Activated naive CD8-positive, alpha-beta T cell treated with anti-CD3 and anti-CD28 coated beads, Interleukin-2, amount 50 U/mL, for 16 hours (primary cell): ENCODE results near the gene TBC1D1.
"Not testable (repeated sequence)": the region's sequence is repeated elsewhere in the genome, so short reads cannot be mapped to it uniquely, and the experiment has no call there.

Experiments used
- DNase-seq: peaks from one replicate; pipeline ENCODE4 v3.0.0-alpha.2; 2020; ENCODE audit warnings: low read depth, low spot score

TBC1D1 gene

DNA sequence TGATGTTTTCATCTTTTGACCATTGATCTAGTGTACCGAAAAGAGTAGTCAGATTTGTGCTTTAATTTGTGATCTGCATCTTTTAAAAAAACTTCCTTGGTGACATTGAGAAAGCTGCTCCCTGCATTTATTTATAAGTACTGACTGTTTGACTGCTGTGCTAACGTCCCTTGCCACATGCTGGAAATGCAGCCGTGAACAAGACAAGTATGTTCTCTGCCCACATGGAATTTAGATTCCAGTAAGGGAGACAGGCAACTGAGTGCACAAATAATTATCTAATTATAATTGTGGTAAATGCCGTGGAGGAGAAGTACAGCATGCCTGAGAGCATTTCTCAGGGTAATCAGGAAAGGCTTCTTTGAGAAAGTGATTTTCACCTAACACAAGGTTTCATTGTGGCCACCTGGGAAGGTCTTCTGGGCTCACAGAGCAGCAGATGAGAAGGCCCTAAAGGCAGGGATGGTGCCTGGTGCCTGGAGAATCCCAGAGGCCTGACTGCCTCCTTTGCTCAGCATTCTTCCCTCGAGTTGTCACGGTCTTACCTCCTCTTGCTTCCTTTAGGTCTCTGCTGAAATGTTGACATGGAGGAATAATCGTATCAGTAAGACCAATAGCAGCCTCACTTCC lies 125.1 kb downstream of the TBC1D1 start:
- no peak for DNase-seq

- no peak for DNase-seq
Measured at GRCh38 chr4:38016698-38017097, 125.8 kb downstream of the TBC1D1 start.

GRCh38 chr4:38017609-38018008 lies 126.7 kb downstream of the TBC1D1 start:
- DNase-seq = no peak

DNA sequence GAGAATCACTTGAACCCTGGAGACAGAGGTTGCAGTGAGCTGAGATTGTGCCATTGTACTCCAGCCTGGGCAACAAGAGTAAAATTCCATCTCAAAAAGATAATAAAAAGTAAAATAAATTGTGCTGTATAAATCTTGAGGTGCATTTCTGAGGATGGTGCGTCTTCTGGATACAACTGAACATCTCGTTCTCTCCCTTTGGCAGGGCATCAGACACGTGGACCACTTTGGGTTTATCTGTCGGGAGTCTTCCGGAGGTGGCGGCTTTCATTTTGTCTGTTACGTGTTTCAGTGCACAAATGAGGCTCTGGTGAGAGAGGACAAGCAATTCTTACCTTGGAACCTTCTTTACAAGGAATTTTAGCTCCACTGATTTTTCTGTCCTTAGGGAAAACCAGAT lies 129.5 kb downstream of the TBC1D1 start:
- no peak for DNase-seq

- DNase-seq = not testable (repeated sequence)
Measured at GRCh38 chr4:38020961-38021360, 130.1 kb downstream of the TBC1D1 start.

GRCh38 chr4:38021751-38022150 lies 130.9 kb downstream of the TBC1D1 start:
- DNase-seq = no peak

DNA sequence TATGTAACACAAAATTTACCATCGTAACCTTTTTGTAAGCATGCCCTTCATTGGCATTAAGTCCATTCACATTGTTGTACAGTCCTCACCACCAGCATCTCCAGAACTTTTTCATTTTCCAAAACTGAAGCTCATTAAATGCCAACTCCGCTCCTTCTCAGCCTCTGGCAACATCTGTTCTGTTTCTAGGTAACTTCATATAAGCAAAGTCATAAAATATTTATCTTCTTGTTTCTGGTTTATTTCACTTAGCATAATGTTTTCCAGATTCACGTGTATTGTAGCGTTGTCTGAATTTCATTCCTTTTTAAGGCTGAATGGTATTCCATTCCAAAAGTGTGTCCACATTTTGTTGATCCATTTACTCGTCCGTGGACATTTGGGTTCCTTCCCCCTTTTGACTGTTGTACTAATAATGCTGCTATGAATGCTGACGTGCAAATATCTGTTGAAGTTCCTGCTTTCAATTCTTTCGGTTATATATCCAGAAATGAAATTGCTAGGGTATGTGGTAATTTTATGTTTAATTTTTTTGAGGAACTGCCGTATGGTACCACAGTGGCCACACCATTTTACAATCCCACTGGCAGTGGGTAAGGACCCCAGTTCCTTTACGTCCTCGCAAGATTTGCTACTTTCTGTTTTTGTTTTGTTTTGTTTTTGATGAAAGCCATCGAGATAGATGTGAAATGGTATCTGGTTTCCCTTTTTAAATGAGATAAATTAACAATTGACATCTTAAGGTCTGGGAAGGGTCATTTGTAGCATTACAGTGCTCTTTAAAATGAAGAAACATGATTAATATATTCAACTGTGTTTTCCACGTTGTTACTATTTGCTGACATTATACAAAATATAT lies 132.7 kb downstream of the TBC1D1 start:
- DNase-seq = no peak

DNA sequence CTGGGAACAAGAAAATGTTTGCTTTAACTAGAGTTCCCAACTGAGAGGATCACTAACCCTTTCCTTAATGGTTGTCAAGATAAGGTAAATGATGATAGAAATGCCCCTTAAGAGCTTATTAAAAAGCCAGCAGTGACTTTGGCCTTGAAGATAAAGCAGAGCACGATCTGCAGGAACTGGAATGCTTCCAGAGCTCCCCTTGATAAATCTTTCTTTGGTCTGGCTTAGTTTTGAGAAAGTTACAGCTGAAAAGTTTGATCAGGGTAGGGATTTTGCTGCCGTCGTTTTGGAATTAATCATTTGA lies 133.3 kb downstream of the TBC1D1 start:
- DNase-seq = no peak

DNA sequence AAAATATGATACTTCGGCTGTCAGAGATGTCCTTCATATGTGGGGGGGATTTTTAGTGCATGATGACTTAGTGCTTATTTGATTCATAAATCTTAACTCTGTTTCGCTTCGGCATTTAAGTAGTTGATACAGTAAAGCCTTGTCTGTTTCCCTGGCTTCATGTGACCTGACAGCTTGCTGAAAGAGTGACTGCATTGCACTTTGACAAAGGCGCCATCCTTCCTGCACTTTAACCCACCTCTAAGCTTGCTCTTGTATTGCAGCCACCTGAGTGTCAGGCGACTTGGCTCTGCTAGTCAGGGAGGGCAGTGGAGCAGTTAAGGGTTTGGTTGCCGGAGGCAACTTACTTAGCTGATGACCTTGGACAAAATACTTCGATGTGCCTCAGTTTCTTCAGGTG lies 134.8 kb downstream of the TBC1D1 start:
- DNase-seq = no peak

DNA sequence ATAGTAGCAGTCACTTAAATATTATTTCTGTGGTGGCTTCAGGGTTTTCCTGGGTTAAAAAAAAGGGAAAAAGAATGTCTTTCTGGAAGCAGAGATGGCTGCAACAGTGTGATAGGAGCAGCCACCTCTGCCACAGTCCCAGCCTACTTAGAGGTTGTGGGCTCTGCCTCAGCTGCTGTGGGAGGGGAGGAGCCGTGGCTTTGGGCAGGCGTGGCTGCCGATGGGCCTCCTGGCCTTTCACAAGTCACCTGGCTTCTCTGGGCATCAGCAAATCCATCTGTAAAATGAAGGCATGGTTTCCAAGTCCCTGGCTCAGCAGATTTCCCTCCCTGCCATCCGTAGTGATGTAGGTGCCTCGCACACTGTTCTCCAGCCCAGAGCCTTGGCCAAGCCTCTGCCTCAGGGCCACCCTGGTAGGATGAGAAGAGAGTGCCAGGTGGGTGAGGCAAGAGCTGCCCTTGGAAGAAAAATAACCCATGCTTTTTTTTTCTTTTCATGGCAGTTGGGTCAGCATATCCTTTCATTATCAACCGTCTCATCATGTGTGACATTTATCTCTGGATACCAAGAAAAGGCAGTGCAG lies 135.4 kb downstream of the TBC1D1 start:
- no peak for DNase-seq

DNA sequence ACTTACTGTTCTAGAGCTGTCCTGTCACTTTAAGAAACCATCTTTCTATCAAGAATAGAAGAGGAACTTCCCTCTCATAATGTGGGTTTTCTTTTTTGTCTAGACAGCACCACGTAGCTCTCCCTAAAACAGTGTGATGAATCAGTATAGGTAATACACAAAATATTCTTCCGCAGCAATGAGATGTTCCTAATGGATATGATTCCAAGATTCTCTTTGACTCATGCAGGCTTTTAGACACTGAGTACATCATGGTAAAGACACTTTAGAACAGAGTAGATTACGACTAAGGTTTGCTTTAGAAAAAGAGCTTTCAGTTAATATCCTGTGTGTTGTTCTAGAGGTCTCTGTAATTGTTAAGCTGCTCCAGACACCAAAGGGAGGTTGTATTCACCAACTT lies 139.1 kb downstream of the TBC1D1 start:
- no peak for DNase-seq

DNA sequence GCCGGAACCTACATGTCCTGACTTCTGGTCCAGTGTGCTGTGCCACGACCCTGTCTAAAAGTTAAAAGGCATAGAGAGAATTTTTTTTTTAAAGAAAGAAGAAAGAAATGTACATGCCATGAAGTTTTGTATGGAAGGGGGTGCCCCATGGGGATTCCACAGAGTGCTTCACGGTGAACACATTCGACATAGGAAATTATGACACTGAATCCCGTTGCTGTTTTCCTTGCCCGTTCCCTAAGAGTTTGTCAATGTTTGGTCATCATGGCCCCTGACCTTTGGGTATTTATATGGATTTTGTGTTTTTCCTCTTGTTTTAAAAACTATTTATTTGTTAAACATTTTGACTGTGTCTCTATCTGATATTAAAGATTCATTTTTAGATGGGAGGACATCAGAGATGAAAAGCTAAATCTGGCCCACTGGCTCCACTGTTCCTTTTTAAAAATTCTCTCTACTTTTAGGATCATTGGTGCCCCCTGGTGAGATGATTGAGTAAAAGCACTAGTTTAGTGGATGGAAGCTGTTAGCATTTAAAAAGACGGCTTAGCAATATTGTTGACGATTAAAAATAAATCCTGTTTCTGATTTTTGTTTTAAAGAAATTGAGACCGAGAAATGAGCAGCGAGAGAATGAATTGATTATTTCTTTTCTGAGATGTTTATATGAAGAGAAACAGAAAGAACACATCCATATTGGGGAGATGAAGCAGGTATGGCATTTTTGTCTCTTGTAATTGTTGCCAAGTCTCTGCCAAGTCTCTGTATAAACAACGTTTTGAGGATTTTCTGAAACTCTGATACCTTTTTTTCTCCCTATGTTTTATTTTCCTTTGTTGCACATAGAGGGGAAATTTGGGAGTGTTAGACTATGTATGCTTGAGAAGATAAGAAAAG lies 144.3 kb downstream of the TBC1D1 start:
- DNase-seq = peak; percentile 19

- no peak for DNase-seq
Measured at GRCh38 chr4:38036548-38036947, 145.7 kb downstream of the TBC1D1 start.

- DNase-seq = no peak
Measured at GRCh38 chr4:38037612-38038011, 146.7 kb downstream of the TBC1D1 start.

- no peak for DNase-seq
Measured at GRCh38 chr4:38040619-38041018, 149.7 kb downstream of the TBC1D1 start.

- DNase-seq = no peak
Measured at GRCh38 chr4:38044060-38044459, 153.2 kb downstream of the TBC1D1 start.

DNA sequence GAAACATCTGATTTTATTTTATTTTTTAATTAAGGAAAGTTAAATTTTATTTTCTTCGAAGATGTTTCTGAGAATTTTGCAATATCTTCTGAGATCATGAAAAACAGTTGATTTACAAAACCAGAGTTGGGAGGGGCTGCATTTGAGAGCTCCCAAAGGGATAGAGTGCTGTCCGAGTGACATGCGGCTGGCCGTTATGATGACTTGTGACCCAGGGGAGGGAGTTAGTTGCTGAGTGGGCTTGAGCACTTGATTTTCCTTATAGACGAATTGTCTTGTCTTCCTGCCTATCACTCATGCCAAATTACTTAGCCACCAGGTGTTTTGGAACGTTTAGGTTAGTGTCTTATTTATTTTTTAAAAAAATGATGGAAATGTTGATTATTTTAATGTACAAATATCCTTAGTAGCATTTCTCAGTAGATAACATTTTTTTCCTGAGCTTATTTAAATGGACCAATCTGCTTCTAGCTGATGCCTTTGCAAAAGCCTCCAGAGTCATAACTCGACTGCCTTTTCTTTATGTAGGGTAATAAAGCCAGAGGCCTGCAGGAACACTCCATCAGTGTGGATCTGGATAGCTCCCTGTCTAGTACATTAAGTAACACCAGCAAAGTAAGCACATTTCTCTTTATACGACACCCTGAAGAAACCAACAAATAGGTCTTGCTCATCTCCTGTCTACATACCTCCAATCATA lies 154.6 kb downstream of the TBC1D1 start:
- no peak for DNase-seq

DNA sequence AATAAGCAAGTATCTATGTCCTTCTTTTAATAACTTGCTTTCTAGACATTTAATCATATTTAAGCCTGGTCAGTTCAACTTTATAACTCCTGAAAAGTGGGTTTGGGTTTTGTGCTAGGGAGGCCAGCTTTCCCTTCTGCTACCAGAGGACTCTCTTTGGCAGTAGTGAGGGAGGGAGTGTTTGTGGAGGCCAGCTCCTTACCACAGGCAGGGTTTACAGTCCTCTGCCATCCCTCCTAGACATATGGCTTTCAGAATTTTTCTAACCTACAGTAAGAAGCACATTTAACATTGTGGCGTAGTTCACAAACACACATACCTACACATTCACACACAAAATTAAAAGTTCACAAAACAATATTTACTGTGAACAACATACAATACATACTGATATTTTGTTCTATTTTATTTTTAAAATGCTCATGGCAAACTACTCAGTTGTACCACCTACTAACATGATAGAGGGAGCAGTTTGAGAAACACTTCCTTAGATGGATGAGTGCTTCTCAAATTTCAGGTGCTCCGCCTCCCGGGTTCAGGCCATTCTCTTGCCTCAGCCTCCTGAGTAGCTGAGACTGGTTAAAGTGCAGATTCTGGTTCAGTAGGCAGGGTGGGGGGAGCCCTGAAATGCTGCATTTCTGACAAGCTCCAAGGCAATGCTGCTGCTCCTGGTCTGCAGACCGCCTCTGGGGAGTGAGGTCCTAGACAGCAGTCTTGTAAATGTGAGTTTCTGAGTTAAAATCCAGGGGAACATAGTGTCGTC lies 156.0 kb downstream of the TBC1D1 start:
- no peak for DNase-seq

- DNase-seq = no peak
Measured at GRCh38 chr4:38049545-38050170, 158.8 kb downstream of the TBC1D1 start.
